GM19455 (cell line): ENCODE data around the gene PABPN1.

Experiments used
- ATAC-seq: cut with Tn5 transposase; IDR thresholded peaks from one replicate; pipeline ENCODE4 v1.9.1; 2021; ENCODE audit not compliant: unreplicated experiment

Gene PABPN1

GRCh38 chr14:23326491-23327332, 5.5 kb downstream of the PABPN1 start:
- no peak for ATAC-seq

GRCh38 chr14:23327947-23328744, 6.9 kb downstream of the PABPN1 start:
- no peak for ATAC-seq

DNA sequence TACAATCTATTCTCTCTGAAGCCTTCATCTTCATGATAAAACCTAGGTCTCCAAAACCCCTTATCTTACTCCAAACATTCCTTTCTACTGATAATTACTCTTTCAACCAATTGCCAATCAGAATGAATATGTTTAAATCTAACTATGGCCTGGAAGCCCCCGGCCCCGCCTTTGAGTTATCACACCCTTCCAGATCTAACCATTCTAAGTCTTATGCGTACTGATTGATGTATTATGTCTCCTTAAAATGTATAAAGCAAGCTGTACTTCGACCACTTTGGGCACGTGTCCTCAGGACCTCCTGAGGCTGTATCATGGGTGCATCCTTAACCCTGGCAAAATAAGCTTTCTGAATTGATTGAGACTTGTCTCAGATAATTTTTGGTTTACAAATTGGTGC, 14.4 kb downstream of the PABPN1 start:
- no peak for ATAC-seq

GRCh38 chr14:23339506-23340268, 18.4 kb downstream of the PABPN1 start:
- ATAC-seq, result no peak

GRCh38 chr14:23344481-23344880, 23.2 kb downstream of the PABPN1 start:
- no peak for ATAC-seq

- no peak for ATAC-seq
Observed at GRCh38 chr14:23345987-23346692, 24.9 kb downstream of the PABPN1 start.

DNA sequence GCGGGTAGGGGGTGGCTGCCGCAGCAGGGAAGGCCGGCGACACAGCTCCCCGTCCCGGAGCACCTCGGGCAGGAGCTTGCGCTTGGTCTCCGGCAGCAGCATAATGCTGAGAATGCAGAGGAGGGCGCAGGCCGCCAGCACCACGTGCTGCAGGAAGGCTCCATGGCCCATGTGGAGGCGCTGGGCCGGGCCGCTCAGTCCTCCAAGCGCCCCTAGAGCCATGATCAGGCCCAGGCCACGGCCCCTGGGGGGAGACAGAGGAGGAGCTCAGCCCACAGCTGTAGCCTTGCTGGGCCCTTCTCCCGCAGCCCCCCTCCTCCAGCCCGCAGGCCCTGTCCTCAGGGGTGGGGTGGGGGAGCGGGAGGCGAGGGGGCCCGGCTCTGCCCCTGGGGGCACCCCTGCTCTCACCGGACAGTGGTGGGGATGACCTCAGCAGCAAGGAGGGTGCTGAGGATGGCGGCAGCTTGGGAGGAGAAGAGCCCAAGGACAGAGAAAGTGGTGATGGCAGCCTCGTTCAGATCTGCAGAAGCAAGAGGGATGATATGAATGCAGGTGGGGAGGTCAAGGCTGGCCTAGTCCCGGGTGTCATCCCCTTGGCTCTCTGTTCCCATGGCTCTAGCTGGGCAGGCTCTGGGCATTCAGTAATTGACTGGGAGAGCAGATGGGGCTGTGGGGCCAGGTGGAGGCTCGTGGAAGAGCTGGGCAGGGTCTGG, 25.6 kb downstream of the PABPN1 start:
- no peak for ATAC-seq

DNA sequence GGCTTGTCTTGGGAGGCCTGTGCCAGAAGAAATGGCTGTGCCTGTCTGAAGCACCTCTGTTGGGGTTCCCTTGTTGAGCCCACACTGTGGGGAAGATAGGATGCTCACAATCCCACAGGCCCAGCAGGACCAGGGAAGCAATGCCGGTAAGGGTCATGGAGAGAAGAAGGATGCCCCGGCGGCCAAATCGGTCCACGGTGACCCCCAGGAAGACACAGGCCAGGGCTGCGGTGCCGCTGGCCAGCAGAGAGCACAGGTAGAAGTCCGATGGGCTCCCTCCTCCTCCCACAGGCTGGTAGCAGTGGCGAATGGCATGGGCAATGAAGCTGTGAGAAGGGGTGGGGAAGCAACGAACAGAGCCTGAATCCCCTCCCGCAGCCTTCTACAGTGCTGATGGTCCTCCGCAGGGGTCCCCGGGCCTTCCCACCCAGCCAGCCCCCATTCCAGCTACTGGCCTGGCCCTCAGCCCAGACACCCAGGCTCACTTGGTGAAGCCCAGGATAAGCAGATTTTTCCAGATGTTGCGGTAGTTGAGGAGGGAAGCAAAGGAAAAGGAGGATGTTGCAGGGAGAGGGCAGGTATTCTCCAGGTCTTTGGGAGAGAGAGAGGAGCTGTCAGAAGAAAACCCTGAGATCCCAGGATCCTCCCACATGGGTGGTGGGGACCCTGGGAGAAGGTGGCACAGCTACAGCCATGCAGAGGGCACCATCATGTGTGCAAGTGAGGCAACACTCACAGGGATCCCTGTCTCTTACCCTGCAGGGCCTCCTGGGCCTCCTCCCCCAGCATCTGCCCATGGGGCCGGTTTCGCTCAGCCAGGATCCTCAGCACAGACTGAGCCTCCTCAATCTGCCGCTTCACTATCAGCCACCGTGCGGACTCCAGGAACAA, 26.4 kb downstream of the PABPN1 start:
- ATAC-seq, result no peak

DNA sequence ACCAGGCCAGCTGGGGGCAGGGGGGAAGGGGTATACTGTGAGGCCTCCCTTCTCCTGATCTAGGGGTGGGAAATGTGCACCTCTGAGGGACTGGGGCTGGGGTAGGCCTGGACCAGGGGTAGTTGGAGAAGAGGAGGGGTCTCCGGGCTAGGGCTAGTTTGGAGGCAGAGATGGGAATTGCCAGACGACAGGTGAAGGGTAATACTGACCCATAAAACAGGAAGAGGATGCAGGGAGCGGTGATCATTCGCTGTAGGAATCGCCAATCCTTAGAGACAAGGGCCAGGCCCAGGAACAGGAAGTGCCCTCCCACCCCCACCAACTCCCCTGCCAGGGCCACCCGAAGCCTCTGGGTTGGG, 27.0 kb downstream of the PABPN1 start:
- ATAC-seq, result no peak

DNA sequence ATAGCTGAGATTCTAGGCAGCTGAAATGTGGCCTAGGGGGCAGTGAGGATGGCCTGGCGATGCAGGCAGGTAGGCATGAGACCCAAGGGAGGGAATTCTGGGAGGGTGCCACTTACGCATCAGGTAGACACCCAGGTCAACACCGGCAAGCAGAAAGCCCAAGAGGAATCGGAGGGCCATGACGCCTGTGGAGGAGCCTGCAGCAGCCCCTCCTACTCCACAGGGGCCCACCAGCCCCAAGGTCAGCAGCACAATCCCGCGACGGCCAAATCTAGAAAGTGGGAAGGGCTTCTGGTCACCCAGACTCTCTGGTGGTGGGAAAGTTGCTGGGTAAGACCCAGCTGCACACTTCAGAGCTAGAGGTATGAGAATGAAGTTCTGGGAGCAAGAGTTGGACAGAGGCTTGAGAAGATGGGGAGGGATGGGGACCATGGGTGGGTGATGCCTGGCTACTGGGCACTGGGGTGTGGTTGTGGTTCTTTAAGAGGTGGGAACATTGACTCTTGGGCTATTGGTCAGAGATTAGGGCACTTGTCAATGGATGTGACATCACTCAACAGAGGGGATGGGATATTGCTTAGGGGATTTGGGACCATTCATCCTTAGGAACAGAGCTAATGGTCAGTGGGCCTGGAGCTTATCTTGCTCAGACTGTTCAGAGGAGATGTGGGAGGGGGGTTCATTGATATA, 28.0 kb downstream of the PABPN1 start:
- no peak for ATAC-seq

DNA sequence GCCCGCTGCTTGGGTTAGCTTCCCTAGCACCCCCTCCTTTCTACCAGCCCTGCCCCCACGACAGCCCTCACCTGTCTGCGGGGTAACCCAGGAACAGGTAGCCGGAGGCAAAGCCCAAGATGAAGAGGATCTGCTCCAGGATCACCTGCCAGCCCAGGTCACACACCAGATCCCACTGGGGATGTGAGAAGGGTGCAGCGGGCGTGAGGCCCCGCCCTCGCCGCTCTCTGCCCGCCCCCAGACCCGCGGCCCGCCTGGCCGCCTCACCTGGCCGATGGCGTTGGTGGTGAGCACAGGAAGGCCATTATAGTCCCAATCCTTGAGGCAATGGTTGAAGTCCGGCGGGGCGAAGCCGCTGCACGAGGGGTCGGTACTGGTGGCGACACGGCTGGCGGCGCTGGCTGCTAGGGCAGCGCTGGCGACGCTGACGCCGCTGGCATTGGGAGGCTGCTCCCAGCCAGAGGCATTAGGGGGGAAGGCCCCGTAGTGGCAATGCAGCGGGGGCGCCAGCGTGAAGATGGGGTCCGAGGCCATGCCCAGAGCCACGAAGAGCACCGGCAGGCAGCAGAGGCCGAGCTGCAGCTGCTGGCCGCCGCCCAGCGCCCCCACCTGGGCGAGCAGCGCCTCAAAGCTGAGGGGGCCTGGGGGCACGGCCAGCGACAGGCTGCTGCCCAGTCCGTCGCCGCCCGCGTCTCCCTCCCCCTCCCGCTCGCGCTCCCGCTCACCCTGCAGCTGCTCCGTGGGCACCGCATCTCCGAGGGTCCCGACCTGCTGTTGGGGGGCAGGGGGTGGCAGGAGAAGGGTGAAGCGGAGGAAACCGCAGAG, 30.6 kb downstream of the PABPN1 start:
- no peak for ATAC-seq

GRCh38 chr14:23352506-23353432, 31.5 kb downstream of the PABPN1 start, which contains the start of gene SLC22A17:
Gene SLC22A17, minus strand, starts transcription at chr14:23352887.
- ATAC-seq, result no peak

DNA sequence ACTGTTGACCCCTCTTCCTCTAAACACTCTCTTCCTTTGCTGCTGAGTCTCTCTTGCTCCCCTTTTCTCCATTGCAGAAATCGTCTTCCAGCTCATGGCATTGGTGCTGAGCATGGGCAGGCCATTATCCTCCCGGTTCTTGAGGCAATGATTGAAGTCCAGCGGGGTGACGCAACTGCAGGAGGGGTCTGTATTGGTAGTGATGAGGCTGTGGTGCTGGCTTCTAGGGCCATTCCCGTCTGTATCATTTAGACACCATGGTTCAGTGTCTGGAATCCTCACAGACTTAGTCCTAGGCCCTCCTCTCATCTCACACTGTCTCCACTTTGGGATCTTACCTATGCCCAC, 32.1 kb downstream of the PABPN1 start:
- ATAC-seq, result no peak

- no peak for ATAC-seq
Observed at GRCh38 chr14:23354990-23355389, 33.7 kb downstream of the PABPN1 start.

DNA sequence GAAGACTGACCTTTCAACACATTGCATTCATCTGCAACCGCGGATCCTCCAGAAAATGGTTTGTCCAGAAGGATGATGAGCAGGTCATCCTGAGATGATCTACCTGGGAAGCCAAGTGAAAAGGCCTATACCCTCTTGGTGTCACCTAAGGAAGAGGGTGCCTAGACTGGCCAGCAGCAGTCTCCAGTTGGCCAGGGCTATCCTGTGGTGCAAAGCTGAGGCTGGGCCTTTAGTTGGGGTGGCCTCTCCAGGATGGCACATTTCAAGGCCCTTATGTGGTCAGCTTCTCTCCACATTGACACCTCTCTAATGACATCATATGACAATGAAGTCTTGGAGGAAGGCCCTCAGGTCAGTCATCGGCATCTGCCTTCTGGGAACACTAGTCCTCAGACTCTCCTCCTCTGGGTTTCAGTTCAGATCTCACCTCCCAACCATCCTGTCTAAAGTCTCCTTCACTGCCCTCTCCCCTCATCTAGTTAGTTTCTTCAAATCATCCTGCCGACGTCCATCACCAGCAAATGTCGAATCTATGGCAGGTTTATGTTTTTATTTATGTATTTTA, 34.7 kb downstream of the PABPN1 start:
- no peak for ATAC-seq

- no peak for ATAC-seq
Observed at GRCh38 chr14:23356662-23357061, 35.4 kb downstream of the PABPN1 start.
